ENCODE data around the gene SGMS1.

The SGMS1 gene

GRCh38 chr10:50469778-50470193, 154.0 kb downstream of the SGMS1 start:
- no peak overlapping the region for H3K27ac ChIP-seq
- no peak for TF ChIP-seq ZFX (IDR thresholded peaks at IDR 0.05; ENCODE audit: borderline replicate concordance)
- TF ChIP-seq, protein P1, sequence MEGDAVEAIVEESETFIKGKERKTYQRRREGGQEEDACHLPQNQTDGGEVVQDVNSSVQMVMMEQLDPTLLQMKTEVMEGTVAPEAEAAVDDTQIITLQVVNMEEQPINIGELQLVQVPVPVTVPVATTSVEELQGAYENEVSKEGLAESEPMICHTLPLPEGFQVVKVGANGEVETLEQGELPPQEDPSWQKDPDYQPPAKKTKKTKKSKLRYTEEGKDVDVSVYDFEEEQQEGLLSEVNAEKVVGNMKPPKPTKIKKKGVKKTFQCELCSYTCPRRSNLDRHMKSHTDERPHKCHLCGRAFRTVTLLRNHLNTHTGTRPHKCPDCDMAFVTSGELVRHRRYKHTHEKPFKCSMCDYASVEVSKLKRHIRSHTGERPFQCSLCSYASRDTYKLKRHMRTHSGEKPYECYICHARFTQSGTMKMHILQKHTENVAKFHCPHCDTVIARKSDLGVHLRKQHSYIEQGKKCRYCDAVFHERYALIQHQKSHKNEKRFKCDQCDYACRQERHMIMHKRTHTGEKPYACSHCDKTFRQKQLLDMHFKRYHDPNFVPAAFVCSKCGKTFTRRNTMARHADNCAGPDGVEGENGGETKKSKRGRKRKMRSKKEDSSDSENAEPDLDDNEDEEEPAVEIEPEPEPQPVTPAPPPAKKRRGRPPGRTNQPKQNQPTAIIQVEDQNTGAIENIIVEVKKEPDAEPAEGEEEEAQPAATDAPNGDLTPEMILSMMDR (IDR thresholded peaks at IDR 0.05), result no peak

DNA sequence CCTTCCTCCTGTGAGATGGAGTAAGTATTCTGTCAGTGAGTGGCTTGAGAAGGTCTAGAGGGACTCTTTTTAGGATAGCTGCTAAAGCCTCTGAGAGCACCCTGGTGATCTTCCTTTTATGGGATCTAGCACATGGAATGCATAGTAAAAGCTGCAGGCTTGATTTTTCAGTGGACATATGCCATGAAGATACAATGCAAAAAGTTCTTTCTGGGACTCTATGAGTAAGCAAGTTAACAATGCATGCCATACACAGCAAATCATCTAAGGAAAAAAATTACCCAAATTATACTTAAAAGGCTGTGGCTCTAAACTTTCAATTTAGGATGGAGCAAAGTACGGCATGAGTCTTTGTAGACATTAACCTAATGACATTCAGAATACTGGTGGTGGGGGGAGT, 154.5 kb downstream of the SGMS1 start:
- TF ChIP-seq, protein P1 (IDR thresholded peaks at IDR 0.05), result no peak
- no peak for TF ChIP-seq ZFX (IDR thresholded peaks at IDR 0.05; ENCODE audit: borderline replicate concordance)
- H3K27ac ChIP-seq, result no peak overlapping the region

DNA sequence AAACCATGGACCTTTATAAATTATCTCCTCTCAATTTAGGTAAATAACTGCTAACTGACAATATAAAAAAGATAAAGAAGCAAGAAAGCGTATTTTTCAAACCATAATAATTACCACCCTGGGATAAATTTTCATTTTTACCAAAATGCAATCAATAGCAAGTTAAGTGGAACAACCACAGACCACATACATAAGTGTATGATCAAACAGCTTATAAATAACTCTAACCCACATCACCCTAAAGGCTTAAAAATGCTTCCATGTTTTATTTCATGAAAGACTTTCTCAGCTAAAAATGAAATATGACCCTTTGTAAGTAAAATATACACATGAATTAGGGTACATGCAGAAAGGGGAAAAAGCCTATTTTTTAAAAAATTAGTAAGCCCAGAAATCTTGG, 156.5 kb downstream of the SGMS1 start:
- no peak overlapping the region for H3K27ac ChIP-seq
- TF ChIP-seq, protein P1 (IDR thresholded peaks at IDR 0.05), result no peak
- no peak for TF ChIP-seq ZFX (IDR thresholded peaks at IDR 0.05; ENCODE audit: borderline replicate concordance)

DNA sequence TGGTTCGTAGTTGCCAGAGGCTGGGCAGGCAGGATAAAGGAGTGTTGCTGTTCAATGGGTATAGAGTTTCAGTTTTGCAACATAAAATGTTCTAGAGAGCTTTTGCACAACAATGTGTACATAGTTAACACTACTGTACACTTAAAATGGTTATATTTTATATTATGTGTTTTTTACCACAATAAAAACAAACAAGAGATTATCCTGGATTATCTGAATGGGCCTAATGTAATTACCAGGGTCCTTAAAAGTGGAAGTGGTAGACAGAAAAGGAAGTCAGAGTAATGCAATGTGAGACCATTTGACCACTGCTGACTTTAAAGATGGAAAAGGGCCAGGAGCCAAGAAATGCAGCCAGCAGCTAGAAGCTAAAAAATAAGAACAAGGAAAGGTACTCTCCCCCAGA, 159.7 kb downstream of the SGMS1 start:
- TF ChIP-seq ZFX (IDR thresholded peaks at IDR 0.05; ENCODE audit: borderline replicate concordance), result no peak
- TF ChIP-seq, protein P1 (IDR thresholded peaks at IDR 0.05), result no peak
- H3K27ac ChIP-seq, result no peak overlapping the region

DNA sequence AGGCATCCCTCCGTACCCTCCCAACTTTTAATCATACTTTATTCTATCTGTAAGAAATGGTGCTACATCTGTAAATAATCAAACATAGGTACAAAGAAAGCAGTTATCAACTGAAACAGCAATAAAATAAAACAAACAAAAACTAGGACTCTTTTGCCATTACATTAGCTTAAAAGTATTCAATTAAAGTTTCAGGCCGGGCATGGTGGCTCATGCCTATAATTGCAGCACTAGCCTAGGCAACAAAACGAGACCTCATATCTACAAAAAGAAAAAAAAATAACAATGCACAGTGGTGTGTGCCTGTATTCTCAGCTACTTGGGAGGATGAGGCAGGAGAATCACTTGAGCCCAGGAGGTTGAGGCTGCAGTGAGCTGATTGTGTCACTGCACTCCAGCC, 161.9 kb downstream of the SGMS1 start:
- no peak for TF ChIP-seq ZFX (IDR thresholded peaks at IDR 0.05; ENCODE audit: borderline replicate concordance)
- TF ChIP-seq, protein P1 (IDR thresholded peaks at IDR 0.05), result no peak
- H3K27ac ChIP-seq, result no peak overlapping the region

- no peak overlapping the region for H3K27ac ChIP-seq
- TF ChIP-seq, protein P1 (IDR thresholded peaks at IDR 0.05), result no peak
- no peak for TF ChIP-seq ZFX (IDR thresholded peaks at IDR 0.05; ENCODE audit: borderline replicate concordance)
Measured at GRCh38 chr10:50461123-50461522, 162.6 kb downstream of the SGMS1 start.

DNA sequence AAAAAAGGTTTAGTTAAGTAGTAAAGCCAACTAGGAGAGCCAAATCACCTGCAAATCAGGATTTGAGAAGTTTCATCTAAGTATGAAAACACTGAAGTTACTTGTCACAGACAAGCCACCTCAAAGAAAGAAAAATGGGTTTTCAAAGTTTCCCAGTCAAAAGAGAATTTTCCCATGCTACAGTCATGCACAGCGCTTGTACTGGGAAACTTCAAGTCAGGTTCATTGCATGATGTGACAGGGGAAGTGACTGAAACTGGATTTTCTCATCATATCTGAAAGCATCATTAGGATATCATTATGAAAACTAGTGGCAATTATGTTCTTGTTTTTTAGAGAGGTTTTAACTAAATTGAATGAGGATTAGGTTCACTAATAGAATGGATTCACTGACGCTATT, 167.0 kb downstream of the SGMS1 start:
- TF ChIP-seq ZFX (IDR thresholded peaks at IDR 0.05; ENCODE audit: borderline replicate concordance), result no peak
- TF ChIP-seq, protein P1 (IDR thresholded peaks at IDR 0.05), result no peak

More for the DNA sequence above, 167.0 kb downstream of the SGMS1 start:
- H3K27ac ChIP-seq, result no peak overlapping the region
